NCI-H187 treated with DMSO at 0.1 percent for 48 hours (cell line): ENCODE measurements around the gene CUBN.

Experiments used
- DNase-seq: peaks from one replicate; lab custom pipeline; 2025; lab: John Stamatoyannopoulos, UW

Gene CUBN

GRCh38 chr10:17129741-17130140 is at the start of gene CUBN:
TSS of gene CUBN (minus strand) at chr10:17129811. CDS start at chr10:17129765, 46 bp downstream.
- no peak for DNase-seq

- DNase-seq = no peak
Observed at GRCh38 chr10:17179002-17179401, 49.4 kb upstream of the CUBN start.

GRCh38 chr10:17178006-17178405 is 48.4 kb upstream of the CUBN start:
- DNase-seq = no peak

- no peak for DNase-seq
Observed at GRCh38 chr10:17177014-17177413, 47.4 kb upstream of the CUBN start.

- DNase-seq = no peak
Observed at GRCh38 chr10:17176091-17176490, 46.5 kb upstream of the CUBN start.

- DNase-seq = no peak
Observed at GRCh38 chr10:17175551-17175950, 45.9 kb upstream of the CUBN start.

- DNase-seq = no peak
Observed at GRCh38 chr10:17174626-17175025, 45.0 kb upstream of the CUBN start.

GRCh38 chr10:17171141-17171641 is 41.6 kb upstream of the CUBN start:
- DNase-seq = no peak

GRCh38 chr10:17169803-17170202 is 40.2 kb upstream of the CUBN start:
- DNase-seq = no peak

- DNase-seq = no peak
Observed at GRCh38 chr10:17166699-17167098, 37.1 kb upstream of the CUBN start.

- no peak for DNase-seq
Observed at GRCh38 chr10:17162828-17163227, 33.2 kb upstream of the CUBN start.

- no peak for DNase-seq
Observed at GRCh38 chr10:17161775-17162174, 32.2 kb upstream of the CUBN start.

- no peak for DNase-seq
Observed at GRCh38 chr10:17157024-17157423, 27.4 kb upstream of the CUBN start.

- DNase-seq = no peak
Observed at GRCh38 chr10:17155826-17156225, 26.2 kb upstream of the CUBN start.

- no peak for DNase-seq
Observed at GRCh38 chr10:17154116-17154515, 24.5 kb upstream of the CUBN start.

GRCh38 chr10:17153321-17153720 is 23.7 kb upstream of the CUBN start:
- no peak for DNase-seq

- DNase-seq = no peak
Observed at GRCh38 chr10:17151716-17152115, 22.1 kb upstream of the CUBN start.

- no peak for DNase-seq
Observed at GRCh38 chr10:17147884-17148489, 18.4 kb upstream of the CUBN start.

GRCh38 chr10:17146892-17147291 is 17.3 kb upstream of the CUBN start:
- DNase-seq = no peak

- no peak for DNase-seq
Observed at GRCh38 chr10:17145239-17145638, 15.6 kb upstream of the CUBN start.

- no peak for DNase-seq
Observed at GRCh38 chr10:17144757-17145156, 15.1 kb upstream of the CUBN start.

GRCh38 chr10:17144032-17144431 is 14.4 kb upstream of the CUBN start:
- no peak for DNase-seq

- DNase-seq = no peak
Observed at GRCh38 chr10:17143055-17143690, 13.6 kb upstream of the CUBN start.
